ENCODE results near the gene HNRNPDL. TPM values are rescaled to one million over a fixed set of nuclear protein-coding genes. Genes with fewer than 3 reads are reported as not detected.
"Not testable (repeated sequence)": the region's sequence is repeated elsewhere in the genome, so short reads cannot be mapped to it uniquely, and the experiment has no call there.

The HNRNPDL gene
- polyA plus RNA-seq, 3 donors = 89.8 to 294 (median 112) TPM

- H3K4me1 Mint-ChIP-seq = peaks cover 2% of the 10 kb centered on the region
- peaks cover 17 to 19% of the 10 kb centered on the region in 2 donors for H3K36me3 Mint-ChIP-seq
- no peak overlapping the region for H3K4me3 Mint-ChIP-seq
- intact Hi-C loops (cut with micrococcal nuclease) = no loop called here
- H3K79me2 ChIP-seq (ENCODE audit: insufficient read depth, low read length) = no peaks in the 10 kb centered on the region
- H3K27me3 ChIP-seq (ENCODE audit: control insufficient read depth in 2 of 2, insufficient read depth in 2 of 2, low read length in 2 of 2) = no peaks in the 10 kb centered on the region
- no peaks in the 10 kb centered on the region for H3K4me1 ChIP-seq (ENCODE audit: control insufficient read depth in 1 of 2, insufficient read depth in 2 of 2, low read length in 2 of 2)
- H3K27ac Mint-ChIP-seq = no peak overlapping the region
- H4K20me1 ChIP-seq (ENCODE audit: insufficient read depth, low read length) = peaks cover 27% of the 10 kb centered on the region
- WGBS (ENCODE audit: insufficient coverage) = no CpG with 5 or more reads among the region's 3 CpGs
- peaks cover 20 to 25% of the 10 kb centered on the region in 2 donors for H3K36me3 ChIP-seq (replicated peaks in 1 of 2; ENCODE audit: control insufficient read depth in 1 of 2, insufficient read depth in 2 of 2, low read length in 2 of 2)
- DNase-seq = peak in 1 of 3 donors; percentile 18
- H3K27me3 Mint-ChIP-seq (ENCODE audit: low read depth in 3 of 3) = peaks cover 5 to 7% (median 5%) of the 10 kb centered on the region in 3 donors
- H3K9ac ChIP-seq (ENCODE audit: insufficient read depth, low read length, poor library complexity, severe bottlenecking) = no peak overlapping the region
- H3K9me3 ChIP-seq (replicated peaks in 1 of 2; ENCODE audit: control insufficient read depth in 1 of 2, insufficient read depth in 1 of 2, low read length in 2 of 2) = no peaks in the 10 kb centered on the region
- peaks cover 0 to 5% (median 2%) of the 10 kb centered on the region in 7 donors for H3K9me3 Mint-ChIP-seq
- H3K4me2 ChIP-seq (replicated peaks; ENCODE audit: extremely low read depth, low read length, poor library complexity, severe bottlenecking) = no peak overlapping the region
- no peak overlapping the region for H2AFZ ChIP-seq (ENCODE audit: insufficient read depth, low read depth, low read length, poor library complexity, severe bottlenecking)
- no peak overlapping the region for H3K27ac ChIP-seq (ENCODE audit: low read depth in 1 of 2, low read length in 2 of 2)
- TF ChIP-seq CTCF (IDR thresholded peaks at IDR 0.05) = no peak
- no peak overlapping the region for H3K4me3 ChIP-seq (replicated peaks in 1 of 3; ENCODE audit: low read depth in 2 of 3, low read length in 3 of 3)
These were observed 10.8 kb downstream of the HNRNPDL start for GRCh38 chr4:82419451-82419850.

- H3K4me3 Mint-ChIP-seq = no peak overlapping the region
- intact Hi-C loops (cut with micrococcal nuclease) = no loop called here
- Histone ChIP-seq H3K9ac (ENCODE audit: insufficient read depth, low read length, poor library complexity, severe bottlenecking) (no peak overlapping the region), H2AFZ (ENCODE audit: insufficient read depth, low read depth, low read length, poor library complexity, severe bottlenecking) (no peak overlapping the region), H3K36me3 (replicated peaks in 1 of 2; ENCODE audit: control insufficient read depth in 1 of 2, insufficient read depth in 2 of 2, low read length in 2 of 2) (no peaks in the 10 kb centered on the region), H3K4me3 (replicated peaks in 1 of 3; ENCODE audit: low read depth in 2 of 3, low read length in 3 of 3) (no peak overlapping the region), H3K9me3 (replicated peaks in 1 of 2; ENCODE audit: control insufficient read depth in 1 of 2, insufficient read depth in 1 of 2, low read length in 2 of 2) (no peaks in the 10 kb centered on the region), H3K4me1 (ENCODE audit: control insufficient read depth in 1 of 2, insufficient read depth in 2 of 2, low read length in 2 of 2) (no peaks in the 10 kb centered on the region), H3K27ac (ENCODE audit: low read depth in 1 of 2, low read length in 2 of 2) (no peak overlapping the region), H3K4me2 (replicated peaks; ENCODE audit: extremely low read depth, low read length, poor library complexity, severe bottlenecking) (no peak overlapping the region), H3K27me3 (ENCODE audit: control insufficient read depth in 2 of 2, insufficient read depth in 2 of 2, low read length in 2 of 2) (no peaks in the 10 kb centered on the region), H3K79me2 (ENCODE audit: insufficient read depth, low read length) (no peaks in the 10 kb centered on the region), H4K20me1 (ENCODE audit: insufficient read depth, low read length) (no peaks in the 10 kb centered on the region)
- DNase-seq = no peak
- no peak for TF ChIP-seq CTCF (IDR thresholded peaks at IDR 0.05)
- H3K36me3 Mint-ChIP-seq = no peaks in the 10 kb centered on the region
- peaks cover 5 to 7% (median 5%) of the 10 kb centered on the region in 3 donors for H3K27me3 Mint-ChIP-seq (ENCODE audit: low read depth in 3 of 3)
- WGBS (ENCODE audit: insufficient coverage) = 70% methylated on average over 12 of the region's 12 CpGs
- peaks cover 0 to 10% (median 3%) of the 10 kb centered on the region in 7 donors for H3K9me3 Mint-ChIP-seq
- H3K27ac Mint-ChIP-seq = no peak overlapping the region
- peaks cover 2% of the 10 kb centered on the region for H3K4me1 Mint-ChIP-seq
These were observed 14.3 kb downstream of the HNRNPDL start for GRCh38 chr4:82415922-82416365.

GRCh38 chr4:82415061-82415460 is 15.2 kb downstream of the HNRNPDL start:
- H3K27ac ChIP-seq (ENCODE audit: low read depth in 1 of 2, low read length in 2 of 2); H3K4me3 ChIP-seq (replicated peaks in 1 of 3; ENCODE audit: low read depth in 2 of 3, low read length in 3 of 3); H2AFZ ChIP-seq (ENCODE audit: insufficient read depth, low read depth, low read length, poor library complexity, severe bottlenecking); H3K9ac ChIP-seq (ENCODE audit: insufficient read depth, low read length, poor library complexity, severe bottlenecking); H3K9me3 ChIP-seq (replicated peaks in 1 of 2; ENCODE audit: control insufficient read depth in 1 of 2, insufficient read depth in 1 of 2, low read length in 2 of 2); H3K4me1 ChIP-seq (ENCODE audit: control insufficient read depth in 1 of 2, insufficient read depth in 2 of 2, low read length in 2 of 2); H3K27me3 ChIP-seq (ENCODE audit: control insufficient read depth in 2 of 2, insufficient read depth in 2 of 2, low read length in 2 of 2); H3K4me2 ChIP-seq (replicated peaks; ENCODE audit: extremely low read depth, low read length, poor library complexity, severe bottlenecking); H3K27me3 Mint-ChIP-seq (ENCODE audit: low read depth in 3 of 3); H4K20me1 ChIP-seq (ENCODE audit: insufficient read depth, low read length); H3K36me3 Mint-ChIP-seq; H3K9me3 Mint-ChIP-seq; H3K4me3 Mint-ChIP-seq; H3K36me3 ChIP-seq (replicated peaks in 1 of 2; ENCODE audit: control insufficient read depth in 1 of 2, insufficient read depth in 2 of 2, low read length in 2 of 2); H3K4me1 Mint-ChIP-seq; H3K79me2 ChIP-seq (ENCODE audit: insufficient read depth, low read length); DNase-seq; intact Hi-C loops (cut with micrococcal nuclease): not testable (repeated sequence)
- 70% methylated on average over 7 of the region's 11 CpGs for WGBS (ENCODE audit: insufficient coverage)
- H3K27ac Mint-ChIP-seq = peak overlapping the region in 2 of 7 donors; percentile 45 to 48
